CD14-positive monocyte (primary cell): ENCODE data around the gene CSRNP2. TPM values are rescaled to one million over a fixed set of nuclear protein-coding genes. Genes with fewer than 3 reads are reported as not detected.

Experiments
- DNase-seq, 3 donors: peaks; one replicate each; pipeline ENCODE4 v3.0.0-alpha.2; 2011 to 2022
- H2AFZ ChIP-seq: 2 replicates; pipeline ENCODE4 v1.6.0; 2012; ENCODE audit warnings: mild to moderate bottlenecking, low read depth, low read length, inconsistent platforms; ENCODE audit not compliant: insufficient read depth, poor library complexity, severe bottlenecking
- H3K27ac ChIP-seq, 2 donors: 1 replicate in 1 of 2; 2 replicates in 1 of 2; pipeline ENCODE4 v1.5.1; 2012 to 2013; ENCODE audit warnings: low read length in 2 of 2, control low read depth in 1 of 2, inconsistent platforms in 1 of 2, low read depth in 1 of 2, mild to moderate bottlenecking in 1 of 2
- H3K27me3 ChIP-seq, 2 donors: one replicate each; pipeline versions ENCODE4 v1.6.0 to v1.6.1; 2011 to 2013; ENCODE audit warnings: low read length in 2 of 2; ENCODE audit not compliant: control insufficient read depth in 2 of 2, insufficient read depth in 2 of 2
- H3K36me3 ChIP-seq, 2 donors: replicated peaks in 1 of 2; 1 replicate in 1 of 2; 2 replicates in 1 of 2; pipeline versions ENCODE4 v1.5.1 to v1.6.1; 2012 to 2013; ENCODE audit warnings: low read length in 2 of 2, control low read depth in 1 of 2, inconsistent platforms in 1 of 2, mild to moderate bottlenecking in 1 of 2; ENCODE audit not compliant: insufficient read depth in 2 of 2, control insufficient read depth in 1 of 2
- H3K4me1 ChIP-seq, 2 donors: 1 replicate in 1 of 2; 2 replicates in 1 of 2; pipeline versions ENCODE4 v1.5.1 to v1.6.1; 2012 to 2013; ENCODE audit warnings: low read length in 2 of 2, control low read depth in 1 of 2, inconsistent platforms in 1 of 2, mild to moderate bottlenecking in 1 of 2, moderate library complexity in 1 of 2; ENCODE audit not compliant: insufficient read depth in 2 of 2, control insufficient read depth in 1 of 2
- H3K4me2 ChIP-seq: replicated peaks from 2 replicates; pipeline ENCODE3; 2012; ENCODE audit warnings: low read length, moderate library complexity, mild to moderate bottlenecking; ENCODE audit not compliant: poor library complexity, severe bottlenecking; ENCODE audit errors: extremely low read depth
- H3K4me3 ChIP-seq, 3 experiments: fragments of 200-600 bp in 1 of 3; sonication (generic) in 1 of 3; replicated peaks in 1 of 3; 1 replicate in 2 of 3; 2 replicates in 1 of 3; pipeline ENCODE4 v1.5.1; 2011 to 2013; ENCODE audit warnings: low read length in 3 of 3, mild to moderate bottlenecking in 3 of 3, control low read depth in 2 of 3, low read depth in 2 of 3, inconsistent platforms in 1 of 3, moderate library complexity in 1 of 3
- H3K79me2 ChIP-seq: 2 replicates; pipeline ENCODE4 v1.6.0; 2012; ENCODE audit warnings: mild to moderate bottlenecking, control low read depth, inconsistent platforms, low read length, moderate library complexity; ENCODE audit not compliant: insufficient read depth
- H3K9ac ChIP-seq: 2 replicates; pipeline ENCODE4 v1.6.0; 2017; ENCODE audit warnings: low read length, mild to moderate bottlenecking; ENCODE audit not compliant: insufficient read depth, poor library complexity, severe bottlenecking
- H3K9me3 ChIP-seq, 2 donors: replicated peaks in 1 of 2; 1 replicate in 1 of 2; 2 replicates in 1 of 2; pipeline versions ENCODE4 v1.5.1 to v1.6.1; 2012 to 2013; ENCODE audit warnings: low read length in 2 of 2, control low read depth in 1 of 2; ENCODE audit not compliant: control insufficient read depth in 1 of 2, insufficient read depth in 1 of 2
- H4K20me1 ChIP-seq: 2 replicates; pipeline ENCODE4 v1.6.0; 2012; ENCODE audit warnings: mild to moderate bottlenecking, low read length, control low read depth, moderate library complexity; ENCODE audit not compliant: insufficient read depth
- H3K27ac Mint-ChIP-seq, 7 donors: one replicate each; pipeline ENCODE4 v1.8.0; 2020; ENCODE audit warnings: mild to moderate bottlenecking in 7 of 7, mixed read lengths in 7 of 7, moderate library complexity in 6 of 7, inconsistent platforms in 2 of 7
- H3K27me3 Mint-ChIP-seq, 3 donors: one replicate each; pipeline ENCODE4 v1.8.0; 2021 to 2022; ENCODE audit warnings: low read depth in 3 of 3, mild to moderate bottlenecking in 3 of 3, mixed read lengths in 3 of 3, moderate library complexity in 3 of 3, inconsistent platforms in 1 of 3
- H3K36me3 Mint-ChIP-seq, 2 donors: one replicate each; pipeline ENCODE4 v1.8.0; 2020; ENCODE audit warnings: mixed read lengths in 2 of 2, inconsistent platforms in 1 of 2, mild to moderate bottlenecking in 1 of 2
- H3K4me1 Mint-ChIP-seq: one replicate; pipeline ENCODE4 v1.8.0; 2020; ENCODE audit warnings: mild to moderate bottlenecking, mixed read lengths
- H3K4me3 Mint-ChIP-seq, 2 donors: one replicate each; pipeline ENCODE4 v1.8.0; 2020; ENCODE audit warnings: mild to moderate bottlenecking in 2 of 2, mixed read lengths in 2 of 2, moderate library complexity in 1 of 2
- H3K9me3 Mint-ChIP-seq, 7 donors: one replicate each; pipeline ENCODE4 v1.8.0; 2020 to 2022; ENCODE audit warnings: mixed read lengths in 7 of 7, mild to moderate bottlenecking in 6 of 7, moderate library complexity in 6 of 7, inconsistent platforms in 2 of 7
- WGBS: methylation state at CpG from one replicate; pipeline ENCODE4 v1.1.5; 2013; ENCODE audit warnings: missing lambda C conversion rate; ENCODE audit not compliant: insufficient coverage; 5-methylcytosine and 5-hydroxymethylcytosine counted together
- intact Hi-C, 2 donors: fragments of 100-400 bp; cut with micrococcal nuclease; formaldehyde crosslinking; loops; one replicate each; pipeline versions ENCODE4 v1.15.0 to v1.15.1; 2023
- polyA plus RNA-seq, 3 donors: library from polyadenylated mRNA; depleted of rRNA in 1 of 3; unstranded in 2 of 3; stranded (reverse) in 1 of 3; fragments of 300-500 nt in 2 of 3; fragments of >200 nt in 1 of 3; fragmentation: Illumina TruSeq in 2 of 3; gene quantifications; 1 replicate in 2 of 3; 2 replicates in 1 of 3; pipeline ENCODE4 v1.2.3, GENCODE V29; 2012 to 2021
- TF ChIP-seq, protein P1 (sequence below): fragments of 200-600 bp; IDR thresholded peaks from one replicate; pipeline ENCODE4 v1.8.0; 2022; ENCODE audit warnings: antibody characterized with exemption, mild to moderate bottlenecking

Gene CSRNP2
- polyA plus RNA-seq, 3 donors = 1.7 to 8.0 (median 2.6) TPM

GRCh38 chr12:51021694-51022093 is 61.7 kb downstream of the CSRNP2 start:
- H2AFZ ChIP-seq = no peak overlapping the region
- peak in 1 of 3 donors; percentile 20 for DNase-seq
- Mint-ChIP-seq H3K4me3 (peak overlapping the region; percentile 7 to 82), H3K27me3 (peaks cover 0 to 2% (median 2%) of the 10 kb centered on the region in 3 donors), H3K9me3 (no peaks in the 10 kb centered on the region), H3K27ac (peak overlapping the region; percentile 70 to 93 (median 86)), H3K36me3 (peaks cover 2 to 7% of the 10 kb centered on the region in 2 donors), H3K4me1 (peaks cover 58% of the 10 kb centered on the region)
- no peaks in the 10 kb centered on the region for H3K9me3 ChIP-seq
- H3K36me3 ChIP-seq = no peaks in the 10 kb centered on the region
- no peak overlapping the region for H3K9ac ChIP-seq
- WGBS = no CpG with 5 or more reads among the region's 1 CpG
- peaks cover 89% of the 10 kb centered on the region for H3K79me2 ChIP-seq
- TF ChIP-seq, protein P1, sequence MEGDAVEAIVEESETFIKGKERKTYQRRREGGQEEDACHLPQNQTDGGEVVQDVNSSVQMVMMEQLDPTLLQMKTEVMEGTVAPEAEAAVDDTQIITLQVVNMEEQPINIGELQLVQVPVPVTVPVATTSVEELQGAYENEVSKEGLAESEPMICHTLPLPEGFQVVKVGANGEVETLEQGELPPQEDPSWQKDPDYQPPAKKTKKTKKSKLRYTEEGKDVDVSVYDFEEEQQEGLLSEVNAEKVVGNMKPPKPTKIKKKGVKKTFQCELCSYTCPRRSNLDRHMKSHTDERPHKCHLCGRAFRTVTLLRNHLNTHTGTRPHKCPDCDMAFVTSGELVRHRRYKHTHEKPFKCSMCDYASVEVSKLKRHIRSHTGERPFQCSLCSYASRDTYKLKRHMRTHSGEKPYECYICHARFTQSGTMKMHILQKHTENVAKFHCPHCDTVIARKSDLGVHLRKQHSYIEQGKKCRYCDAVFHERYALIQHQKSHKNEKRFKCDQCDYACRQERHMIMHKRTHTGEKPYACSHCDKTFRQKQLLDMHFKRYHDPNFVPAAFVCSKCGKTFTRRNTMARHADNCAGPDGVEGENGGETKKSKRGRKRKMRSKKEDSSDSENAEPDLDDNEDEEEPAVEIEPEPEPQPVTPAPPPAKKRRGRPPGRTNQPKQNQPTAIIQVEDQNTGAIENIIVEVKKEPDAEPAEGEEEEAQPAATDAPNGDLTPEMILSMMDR = no peak
- H3K4me3 ChIP-seq = peak overlapping the region in 2 of 3 experiments; percentile 5 to 47
- H3K27ac ChIP-seq = peak overlapping the region; percentile 23 to 61
- intact Hi-C loops = loop anchor here in 1 of 2 donors (5.0 kb wide), 1 partner anchor 94 kb away; a partner anchor contains a TSS
- no peaks in the 10 kb centered on the region for H3K27me3 ChIP-seq
- peaks cover 57% of the 10 kb centered on the region for H4K20me1 ChIP-seq
- H3K4me1 ChIP-seq = peaks cover 52 to 69% of the 10 kb centered on the region in 2 donors
- peak overlapping the region; percentile 48 for H3K4me2 ChIP-seq

DNA sequence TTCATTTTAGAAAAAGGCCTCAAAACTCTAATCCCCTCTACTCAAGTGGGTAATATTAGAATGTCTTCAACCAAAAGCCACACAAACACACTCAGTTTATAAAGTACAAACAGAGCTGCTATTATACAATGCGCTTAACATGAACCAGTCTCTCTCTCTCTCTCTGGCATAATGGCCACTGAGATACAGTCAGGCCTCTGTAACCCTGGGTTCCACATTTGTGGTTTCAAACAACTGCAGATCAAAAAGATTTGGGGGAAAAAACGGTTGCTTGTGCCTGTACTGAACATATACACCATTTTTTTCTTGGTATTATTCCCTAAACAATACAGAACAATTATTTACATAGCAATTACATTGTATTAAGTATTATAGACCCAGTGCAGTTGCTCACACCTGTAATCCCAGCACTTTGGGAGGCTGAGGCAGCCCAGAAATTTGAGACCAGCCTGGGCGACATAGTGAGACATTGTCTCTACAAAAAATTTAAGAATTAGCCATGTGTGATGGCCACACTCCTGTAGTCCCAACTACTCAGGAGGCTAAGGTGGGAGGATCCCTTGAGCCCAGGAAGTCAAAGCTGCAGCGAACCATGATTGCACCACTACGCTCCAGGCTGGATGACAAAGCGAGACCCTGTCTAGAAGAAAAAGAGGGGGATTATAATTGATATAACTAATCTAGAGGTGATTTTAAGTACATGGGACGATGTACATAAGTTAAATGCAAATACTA is 62.8 kb downstream of the CSRNP2 start:
- H3K9ac ChIP-seq = no peak overlapping the region
- no peak overlapping the region for H3K4me2 ChIP-seq

More for the DNA sequence above, 62.8 kb downstream of the CSRNP2 start:
- H3K4me3 ChIP-seq = no peak overlapping the region
- H3K4me1 ChIP-seq = peaks cover 47 to 59% of the 10 kb centered on the region in 2 donors
- intact Hi-C loops = loop anchor here in 1 of 2 donors (5.0 kb wide), 1 partner anchor 93 kb away; a partner anchor contains a TSS
- H3K36me3 ChIP-seq = no peaks in the 10 kb centered on the region
- Mint-ChIP-seq H3K9me3 (no peaks in the 10 kb centered on the region), H3K4me3 (no peak overlapping the region), H3K27ac (peak overlapping the region in 4 of 7 donors; percentile 35 to 79 (median 56)), H3K27me3 (peaks cover 0 to 2% (median 2%) of the 10 kb centered on the region in 3 donors), H3K4me1 (peaks cover 53% of the 10 kb centered on the region), H3K36me3 (peaks cover 2 to 7% of the 10 kb centered on the region in 2 donors)
- 100% methylated on average over 1 of the region's 7 CpGs for WGBS
- no peak for DNase-seq
- peak overlapping the region in 1 of 2 donors; percentile 61 for H3K27ac ChIP-seq
- no peaks in the 10 kb centered on the region for H3K9me3 ChIP-seq
- peaks cover 93% of the 10 kb centered on the region for H3K79me2 ChIP-seq
- no peaks in the 10 kb centered on the region for H3K27me3 ChIP-seq
- no peak overlapping the region for H2AFZ ChIP-seq
- peaks cover 67% of the 10 kb centered on the region for H4K20me1 ChIP-seq
- TF ChIP-seq, protein P1 = no peak
